CD14-positive monocyte (primary cell): ENCODE measurements around the gene MRPL32. TPM values are rescaled to one million over a fixed set of nuclear protein-coding genes. Genes with fewer than 3 reads are reported as not detected.

Experiments
- DNase-seq, 3 donors: peaks; one replicate each; pipeline ENCODE4 v3.0.0-alpha.2; 2011 to 2022
- H2AFZ ChIP-seq: 2 replicates; pipeline ENCODE4 v1.6.0; 2012; ENCODE audit warnings: mild to moderate bottlenecking, low read depth, low read length, inconsistent platforms; ENCODE audit not compliant: insufficient read depth, poor library complexity, severe bottlenecking
- H3K27ac ChIP-seq, 2 donors: 1 replicate in 1 of 2; 2 replicates in 1 of 2; pipeline ENCODE4 v1.5.1; 2012 to 2013; ENCODE audit warnings: low read length in 2 of 2, control low read depth in 1 of 2, inconsistent platforms in 1 of 2, low read depth in 1 of 2, mild to moderate bottlenecking in 1 of 2
- H3K27me3 ChIP-seq, 2 donors: one replicate each; pipeline versions ENCODE4 v1.6.0 to v1.6.1; 2011 to 2013; ENCODE audit warnings: low read length in 2 of 2; ENCODE audit not compliant: control insufficient read depth in 2 of 2, insufficient read depth in 2 of 2
- H3K36me3 ChIP-seq, 2 donors: replicated peaks in 1 of 2; 1 replicate in 1 of 2; 2 replicates in 1 of 2; pipeline versions ENCODE4 v1.5.1 to v1.6.1; 2012 to 2013; ENCODE audit warnings: low read length in 2 of 2, control low read depth in 1 of 2, inconsistent platforms in 1 of 2, mild to moderate bottlenecking in 1 of 2; ENCODE audit not compliant: insufficient read depth in 2 of 2, control insufficient read depth in 1 of 2
- H3K4me1 ChIP-seq, 2 donors: 1 replicate in 1 of 2; 2 replicates in 1 of 2; pipeline versions ENCODE4 v1.5.1 to v1.6.1; 2012 to 2013; ENCODE audit warnings: low read length in 2 of 2, control low read depth in 1 of 2, inconsistent platforms in 1 of 2, mild to moderate bottlenecking in 1 of 2, moderate library complexity in 1 of 2; ENCODE audit not compliant: insufficient read depth in 2 of 2, control insufficient read depth in 1 of 2
- H3K4me2 ChIP-seq: replicated peaks from 2 replicates; pipeline ENCODE3; 2012; ENCODE audit warnings: low read length, moderate library complexity, mild to moderate bottlenecking; ENCODE audit not compliant: poor library complexity, severe bottlenecking; ENCODE audit errors: extremely low read depth
- H3K4me3 ChIP-seq, 3 experiments: fragments of 200-600 bp in 1 of 3; sonication (generic) in 1 of 3; replicated peaks in 1 of 3; 1 replicate in 2 of 3; 2 replicates in 1 of 3; pipeline ENCODE4 v1.5.1; 2011 to 2013; ENCODE audit warnings: low read length in 3 of 3, mild to moderate bottlenecking in 3 of 3, control low read depth in 2 of 3, low read depth in 2 of 3, inconsistent platforms in 1 of 3, moderate library complexity in 1 of 3
- H3K79me2 ChIP-seq: 2 replicates; pipeline ENCODE4 v1.6.0; 2012; ENCODE audit warnings: mild to moderate bottlenecking, control low read depth, inconsistent platforms, low read length, moderate library complexity; ENCODE audit not compliant: insufficient read depth
- H3K9ac ChIP-seq: 2 replicates; pipeline ENCODE4 v1.6.0; 2017; ENCODE audit warnings: low read length, mild to moderate bottlenecking; ENCODE audit not compliant: insufficient read depth, poor library complexity, severe bottlenecking
- H3K9me3 ChIP-seq, 2 donors: replicated peaks in 1 of 2; 1 replicate in 1 of 2; 2 replicates in 1 of 2; pipeline versions ENCODE4 v1.5.1 to v1.6.1; 2012 to 2013; ENCODE audit warnings: low read length in 2 of 2, control low read depth in 1 of 2; ENCODE audit not compliant: control insufficient read depth in 1 of 2, insufficient read depth in 1 of 2
- H4K20me1 ChIP-seq: 2 replicates; pipeline ENCODE4 v1.6.0; 2012; ENCODE audit warnings: mild to moderate bottlenecking, low read length, control low read depth, moderate library complexity; ENCODE audit not compliant: insufficient read depth
- H3K27ac Mint-ChIP-seq, 7 donors: one replicate each; pipeline ENCODE4 v1.8.0; 2020; ENCODE audit warnings: mild to moderate bottlenecking in 7 of 7, mixed read lengths in 7 of 7, moderate library complexity in 6 of 7, inconsistent platforms in 2 of 7
- H3K27me3 Mint-ChIP-seq, 3 donors: one replicate each; pipeline ENCODE4 v1.8.0; 2021 to 2022; ENCODE audit warnings: low read depth in 3 of 3, mild to moderate bottlenecking in 3 of 3, mixed read lengths in 3 of 3, moderate library complexity in 3 of 3, inconsistent platforms in 1 of 3
- H3K36me3 Mint-ChIP-seq, 2 donors: one replicate each; pipeline ENCODE4 v1.8.0; 2020; ENCODE audit warnings: mixed read lengths in 2 of 2, inconsistent platforms in 1 of 2, mild to moderate bottlenecking in 1 of 2
- H3K4me1 Mint-ChIP-seq: one replicate; pipeline ENCODE4 v1.8.0; 2020; ENCODE audit warnings: mild to moderate bottlenecking, mixed read lengths
- H3K4me3 Mint-ChIP-seq, 2 donors: one replicate each; pipeline ENCODE4 v1.8.0; 2020; ENCODE audit warnings: mild to moderate bottlenecking in 2 of 2, mixed read lengths in 2 of 2, moderate library complexity in 1 of 2
- H3K9me3 Mint-ChIP-seq, 7 donors: one replicate each; pipeline ENCODE4 v1.8.0; 2020 to 2022; ENCODE audit warnings: mixed read lengths in 7 of 7, mild to moderate bottlenecking in 6 of 7, moderate library complexity in 6 of 7, inconsistent platforms in 2 of 7
- CTCF ChIP-seq: fragments of 200-600 bp; IDR thresholded peaks from one replicate; pipeline ENCODE4 v1.8.0; 2022; ENCODE audit warnings: antibody characterized with exemption, mild to moderate bottlenecking
- WGBS: methylation state at CpG from one replicate; pipeline ENCODE4 v1.1.5; 2013; ENCODE audit warnings: missing lambda C conversion rate; ENCODE audit not compliant: insufficient coverage; 5-methylcytosine and 5-hydroxymethylcytosine counted together
- intact Hi-C, 2 donors: fragments of 100-400 bp; cut with micrococcal nuclease; formaldehyde crosslinking; loops; one replicate each; pipeline versions ENCODE4 v1.15.0 to v1.15.1; 2023
- polyA plus RNA-seq, 3 donors: library from polyadenylated mRNA; depleted of rRNA in 1 of 3; unstranded in 2 of 3; stranded (reverse) in 1 of 3; fragments of 300-500 nt in 2 of 3; fragments of >200 nt in 1 of 3; fragmentation: Illumina TruSeq in 2 of 3; gene quantifications; 1 replicate in 2 of 3; 2 replicates in 1 of 3; pipeline ENCODE4 v1.2.3, GENCODE V29; 2012 to 2021

Gene MRPL32
- polyA plus RNA-seq, 3 donors: 23.4 to 49.6 (median 39.5) TPM

GRCh38 chr7:42980084-42980483, 47.9 kb downstream of the MRPL32 start:
- DNase-seq: no peak
- H3K4me1 Mint-ChIP-seq: no peaks in the 10 kb centered on the region
- no peak for TF ChIP-seq CTCF
- WGBS: 100% methylated on average over 2 of the region's 2 CpGs
- Histone ChIP-seq H2AFZ (no peak overlapping the region), H4K20me1 (no peaks in the 10 kb centered on the region), H3K27me3 (no peaks in the 10 kb centered on the region), H3K4me2 (no peak overlapping the region), H3K4me1 (no peaks in the 10 kb centered on the region), H3K79me2 (no peaks in the 10 kb centered on the region), H3K36me3 (no peaks in the 10 kb centered on the region), H3K9ac (no peak overlapping the region), H3K4me3 (no peak overlapping the region), H3K27ac (no peak overlapping the region), H3K9me3 (no peaks in the 10 kb centered on the region)
- peaks cover 0 to 9% (median 6%) of the 10 kb centered on the region in 7 donors for H3K9me3 Mint-ChIP-seq
- H3K27me3 Mint-ChIP-seq: peaks cover 0 to 4% (median 2%) of the 10 kb centered on the region in 3 donors
- H3K4me3 Mint-ChIP-seq: no peak overlapping the region
- no peaks in the 10 kb centered on the region for H3K36me3 Mint-ChIP-seq
- H3K27ac Mint-ChIP-seq: no peak overlapping the region
- intact Hi-C loops: no loop called here

- no peaks in the 10 kb centered on the region for H4K20me1 ChIP-seq
- no peak for DNase-seq
- H3K27ac ChIP-seq: no peak overlapping the region
- Mint-ChIP-seq H3K4me3 (no peak overlapping the region), H3K27me3 (peaks cover 0 to 2% (median 2%) of the 10 kb centered on the region in 3 donors), H3K27ac (no peak overlapping the region), H3K36me3 (no peaks in the 10 kb centered on the region), H3K4me1 (no peaks in the 10 kb centered on the region), H3K9me3 (peaks cover 0 to 9% (median 7%) of the 10 kb centered on the region in 7 donors)
- no peaks in the 10 kb centered on the region for H3K27me3 ChIP-seq
- no peaks in the 10 kb centered on the region for H3K36me3 ChIP-seq
- no peak overlapping the region for H3K9ac ChIP-seq
- no peak overlapping the region for H2AFZ ChIP-seq
- no peak overlapping the region for H3K4me3 ChIP-seq
- H3K9me3 ChIP-seq: no peaks in the 10 kb centered on the region
- H3K79me2 ChIP-seq: no peaks in the 10 kb centered on the region
- no peak overlapping the region for H3K4me2 ChIP-seq
- intact Hi-C loops: no loop called here
- TF ChIP-seq CTCF: no peak
- H3K4me1 ChIP-seq: no peaks in the 10 kb centered on the region
- 90% methylated on average over 2 of the region's 3 CpGs for WGBS
These were observed 48.3 kb downstream of the MRPL32 start for GRCh38 chr7:42980514-42980913.
